MCF 10A (cell line): ENCODE data around the gene CTRL. TPM values are rescaled to one million over a fixed set of nuclear protein-coding genes. Genes with fewer than 3 reads are reported as not detected.

Source experiments
- BruUV-seq: library from RNA; stranded (reverse); fragments of 400-500 nt; replicated peaks from 2 replicates; lab custom pipeline; 2021; lab: Mats Ljungman, UMichigan
- CTCF ChIA-PET: fragments of 300-600 bp; sonication (Branson Sonifier 250); formaldehyde crosslinking; extraction: SDS; loops from one replicate; lab custom pipeline; 2021; ENCODE audit warnings: antibody characterized with exemption, inconsistent platforms; lab: Yijun Ruan, JAX
- POLR2A ChIA-PET: fragments of 300-600, 350-650 bp; sonication (Branson Sonifier 250); formaldehyde crosslinking; extraction: SDS; loops from one replicate; lab custom pipeline; 2020; ENCODE audit warnings: antibody characterized with exemption, inconsistent platforms; lab: Yijun Ruan, JAX
- DNase-seq: peaks from one replicate; pipeline ENCODE4 v3.0.0-alpha.2; 2018; ENCODE audit not compliant: unreplicated experiment
- H3K27ac Mint-ChIP-seq: one replicate; pipeline ENCODE4 v1.8.0; 2022; ENCODE audit warnings: mild to moderate bottlenecking, low read depth, mixed read lengths; ENCODE audit not compliant: unreplicated experiment
- H3K27me3 Mint-ChIP-seq: one replicate; pipeline ENCODE4 v1.8.0; 2022; ENCODE audit warnings: mixed read lengths; ENCODE audit not compliant: insufficient read depth, unreplicated experiment
- H3K36me3 Mint-ChIP-seq: one replicate; pipeline ENCODE4 v1.8.0; 2022; ENCODE audit warnings: mild to moderate bottlenecking, moderate library complexity, mixed read lengths; ENCODE audit not compliant: insufficient read depth, unreplicated experiment
- H3K4me1 Mint-ChIP-seq: one replicate; pipeline ENCODE4 v1.8.0; 2022; ENCODE audit warnings: mixed read lengths; ENCODE audit not compliant: insufficient read depth, unreplicated experiment
- H3K4me3 Mint-ChIP-seq: one replicate; pipeline ENCODE4 v1.8.0; 2022; ENCODE audit warnings: mild to moderate bottlenecking, moderate library complexity, mixed read lengths; ENCODE audit not compliant: unreplicated experiment
- H3K9me3 Mint-ChIP-seq: one replicate; pipeline ENCODE4 v1.8.0; 2022; ENCODE audit warnings: mixed read lengths; ENCODE audit not compliant: unreplicated experiment
- CTCF ChIP-seq: fragments of 200-600 bp; IDR thresholded peaks from one replicate; pipeline ENCODE4 v1.8.0; 2022; ENCODE audit warnings: antibody characterized with exemption, mild to moderate bottlenecking; ENCODE audit not compliant: unreplicated experiment
- intact Hi-C: fragments of 100-400 bp; cut with micrococcal nuclease; formaldehyde crosslinking; loops from 2 replicates; pipeline ENCODE4 v1.14.1; 2022
- total RNA-seq: library from RNA; stranded (reverse); gene quantifications from 2 replicates; pipeline ENCODE4 v1.2.3, GENCODE V29; 2022

CTRL gene
- total RNA-seq, 1 experiment from 2014 or later = 1.6 TPM

GRCh38 chr16:67944690-67945391 lies 13.2 kb upstream of the CTRL start:
- H3K27ac Mint-ChIP-seq = no peak overlapping the region
- no peak overlapping the region for H3K4me3 Mint-ChIP-seq
- ChIA-PET CTCF (interaction anchor here (0.6 to 1.0 kb wide), 3 partner anchors 11 to 87 kb away, joined by 3 to 4 read pairs (median 3); partner anchors contain the start of genes DDX28 and DUS2), POLR2A (interaction anchor here (1.4 to 2.5 kb wide), 2 partner anchors 8 to 9 kb away, joined by 7 to 9 read pairs; partner anchors contain the start of gene PSMB10)
- H3K36me3 Mint-ChIP-seq = peaks cover 75% of the 10 kb centered on the region
- no peak for DNase-seq
- no peak for TF ChIP-seq CTCF
- intact Hi-C loops = no loop called here
- BruUV-seq = no TSS peak
- peaks cover 13% of the 10 kb centered on the region for H3K4me1 Mint-ChIP-seq
- no peaks in the 10 kb centered on the region for H3K9me3 Mint-ChIP-seq
- no peaks in the 10 kb centered on the region for H3K27me3 Mint-ChIP-seq

GRCh38 chr16:67943619-67944504 lies 12.2 kb upstream of the CTRL start, which contains the start of gene LCAT:
Gene LCAT (minus strand): TSS chr16:67944120. CDS start chr16:67944101, 19 bp downstream.
- H3K27ac Mint-ChIP-seq = no peak within 1 kb of the TSS
- no peaks in the 10 kb centered on the region for H3K27me3 Mint-ChIP-seq
- ChIA-PET CTCF (interaction anchor here (0.7 to 1.0 kb wide), 2 partner anchors 12 to 86 kb away, joined by 3 to 4 read pairs; no protein-coding TSS in a partner anchor), POLR2A (interaction anchor here (1.4 kb wide), 1 partner anchor 8 kb away, joined by 7 read pairs; no protein-coding TSS in a partner anchor)
- H3K36me3 Mint-ChIP-seq = peaks cover 76% of the 10 kb centered on the region
- no peak for DNase-seq
- intact Hi-C loops = no loop called here
- no peak within 1 kb of the TSS for H3K4me3 Mint-ChIP-seq
- H3K9me3 Mint-ChIP-seq = no peaks in the 10 kb centered on the region
- no TSS peak for BruUV-seq
- TF ChIP-seq CTCF = no peak
- peaks cover 13% of the 10 kb centered on the region for H3K4me1 Mint-ChIP-seq

GRCh38 chr16:67943256-67943618 lies 11.6 kb upstream of the CTRL start:
- H3K9me3 Mint-ChIP-seq = no peaks in the 10 kb centered on the region
- H3K27me3 Mint-ChIP-seq = no peaks in the 10 kb centered on the region
- ChIA-PET CTCF (interaction anchor here (0.7 to 0.9 kb wide), 3 partner anchors 20 to 76 kb away, joined by 3 to 5 read pairs (median 3); no protein-coding TSS in a partner anchor), POLR2A (no interaction called here)
- peaks cover 76% of the 10 kb centered on the region for H3K36me3 Mint-ChIP-seq
- DNase-seq = no peak
- no peak overlapping the region for H3K27ac Mint-ChIP-seq
- H3K4me1 Mint-ChIP-seq = peaks cover 8% of the 10 kb centered on the region
- TF ChIP-seq CTCF = no peak
- intact Hi-C loops = no loop called here
- BruUV-seq = no TSS peak
- no peak overlapping the region for H3K4me3 Mint-ChIP-seq
